GM12878 (cell line): ENCODE results near the gene OR5K1. TPM values are rescaled to one million over a fixed set of nuclear protein-coding genes. Genes with fewer than 3 reads are reported as not detected.

Experiments used
- ATAC-seq: fragments of 200-7000 bp; cut with Tn5 transposase; 3 replicates; pipeline ENCODE4 v1.9.1; 2020; ENCODE audit warnings: mild to moderate bottlenecking, moderate library complexity
- BruUV-seq: library from RNA; stranded (reverse); fragments of 400-500 nt; replicated peaks from 2 replicates; lab custom pipeline; 2021; lab: Mats Ljungman, UMichigan
- CTCF ChIA-PET: fragments of 300-600 bp; sonication (Branson Sonifier 250); formaldehyde crosslinking; extraction: SDS; loops from one replicate; lab custom pipeline; 2021; ENCODE audit warnings: inconsistent platforms; lab: Yijun Ruan, JAX
- POLR2A ChIA-PET: fragments of 350-600 bp; formaldehyde crosslinking; extraction: SDS; loops from one replicate; lab custom pipeline; 2021; ENCODE audit warnings: inconsistent platforms; lab: Charles Lee
- RAD21 ChIA-PET: fragments of 300-600 bp; sonication (Branson Sonifier 250); formaldehyde crosslinking; loops from one replicate; lab custom pipeline; 2023; ENCODE audit warnings: antibody characterized with exemption; ENCODE audit not compliant: unreplicated experiment; lab: Charles Lee
- SMC1A ChIA-PET: fragments of 300-600 bp; sonication (Branson Sonifier 250); formaldehyde crosslinking; loops from one replicate; lab custom pipeline; 2023; ENCODE audit not compliant: unreplicated experiment, uncharacterized antibody; lab: Charles Lee
- DNase-seq: peaks from one replicate; pipeline ENCODE4 v3.0.0-alpha.2; 2011; ENCODE audit warnings: low read depth, low spot score
- FAIRE-seq: peaks from 3 replicates; lab custom pipeline; 2011; peaks lifted over from hg19 to GRCh38; lab: Jason Lieb, UNC
- H2AFZ ChIP-seq: 2 replicates; pipeline ENCODE4 v1.6.0; 2011; ENCODE audit warnings: low read depth, low read length, control low read depth; ENCODE audit not compliant: control insufficient read depth
- H3K27ac ChIP-seq: 2 replicates; pipeline ENCODE4 v1.5.1; 2011; ENCODE audit warnings: control low read depth; ENCODE audit not compliant: control insufficient read depth, insufficient read depth
- H3K27me3 ChIP-seq, 2 experiments: replicated peaks in 1 of 2; 2 replicates each; pipeline versions ENCODE4 v1.6.0 to v1.6.1; 2011; ENCODE audit warnings: low read length in 1 of 2; ENCODE audit not compliant: control insufficient read depth in 2 of 2, insufficient read depth in 2 of 2
- H3K36me3 ChIP-seq, 2 experiments: 2 replicates each; pipeline ENCODE4 v1.5.1; 2011; ENCODE audit warnings: low read length in 1 of 2; ENCODE audit not compliant: control insufficient read depth in 2 of 2, insufficient read depth in 2 of 2
- H3K4me1 ChIP-seq: 2 replicates; pipeline ENCODE4 v1.6.1; 2011; ENCODE audit warnings: mild to moderate bottlenecking, low read length, moderate library complexity, mixed read lengths; ENCODE audit not compliant: control insufficient read depth, insufficient read depth
- H3K4me2 ChIP-seq: 2 replicates; pipeline ENCODE4 v1.6.0; 2011; ENCODE audit warnings: control low read depth; ENCODE audit not compliant: control insufficient read depth, insufficient read depth
- H3K4me3 ChIP-seq: fragments of 200-600 bp; sonication (generic); 2 replicates; pipeline ENCODE4 v1.5.1; 2016
- H3K79me2 ChIP-seq: 2 replicates; pipeline ENCODE4 v1.6.0; 2011; ENCODE audit warnings: low read length; ENCODE audit not compliant: control insufficient read depth, insufficient read depth
- H3K9ac ChIP-seq: 2 replicates; pipeline ENCODE4 v1.8.0; 2011; ENCODE audit warnings: low read length, control low read depth, mixed read lengths; ENCODE audit not compliant: control insufficient read depth, insufficient read depth
- H3K9me3 ChIP-seq: replicated peaks from 3 replicates; pipeline ENCODE4 v1.5.1; 2011; ENCODE audit warnings: mild to moderate bottlenecking, low read length; ENCODE audit not compliant: control insufficient read depth, insufficient read depth
- H4K20me1 ChIP-seq: 2 replicates; pipeline ENCODE4 v1.6.0; 2011; ENCODE audit not compliant: control insufficient read depth, insufficient read depth
- ATF7 ChIP-seq: fragments of 450-650 bp; IDR thresholded peaks from 2 replicates; pipeline ENCODE4 v1.6.1; 2016; ENCODE audit warnings: low read depth, mild to moderate bottlenecking
- BACH1 ChIP-seq: fragments of 450-650 bp; IDR thresholded peaks from 2 replicates; pipeline ENCODE4 v1.6.1; 2017; ENCODE audit warnings: mild to moderate bottlenecking, borderline replicate concordance
- BHLHE40 ChIP-seq, 2 experiments: fragments of 450-650 bp in 1 of 2; IDR thresholded peaks; 2 replicates each; pipeline ENCODE4 v1.6.1; 2011 to 2017; ENCODE audit warnings: low read depth in 2 of 2, borderline replicate concordance in 1 of 2, improper control_type of control experiment in 1 of 2, low read length in 1 of 2, mild to moderate bottlenecking in 1 of 2
- BRCA1 ChIP-seq: IDR thresholded peaks from 2 replicates; pipeline ENCODE4 v1.6.1; 2011; ENCODE audit warnings: low read depth, low read length, improper control_type of control experiment
- CBX3 ChIP-seq: fragments of 200-600 bp; sonication (generic); IDR thresholded peaks from 2 replicates; pipeline ENCODE4 v1.6.1; 2016; ENCODE audit warnings: low read depth, borderline replicate concordance
- CHD2 ChIP-seq: IDR thresholded peaks from 2 replicates; pipeline ENCODE4 v1.6.1; 2011; ENCODE audit warnings: low read depth, low read length, improper control_type of control experiment, borderline replicate concordance
- HDAC2 ChIP-seq: fragments of 200-600 bp; sonication (generic); IDR thresholded peaks from 2 replicates; pipeline ENCODE4 v1.6.1; 2017
- JUNB ChIP-seq: IDR thresholded peaks from 2 replicates; pipeline ENCODE4 v1.6.1; 2016; ENCODE audit warnings: antibody characterized with exemption, mild to moderate bottlenecking
- POU2F2 ChIP-seq: IDR thresholded peaks from 3 replicates; pipeline ENCODE4 v1.6.1; 2011; ENCODE audit warnings: low read depth, mild to moderate bottlenecking, low read length, borderline replicate concordance
- RCOR1 ChIP-seq: conservative IDR thresholded peaks from 2 replicates; pipeline ENCODE4 v1.6.1; 2012; ENCODE audit warnings: low read depth, low read length, improper control_type of control experiment
- YY1 ChIP-seq: IDR thresholded peaks from 2 replicates; pipeline ENCODE4 v1.6.1; 2011; ENCODE audit warnings: low read depth, mild to moderate bottlenecking, low read length
- ZNF622 ChIP-seq: fragments of 450-650 bp; IDR thresholded peaks from 2 replicates; pipeline ENCODE4 v1.6.1; 2017; ENCODE audit warnings: mild to moderate bottlenecking, inconsistent platforms
- ZSCAN29 ChIP-seq: fragments of 450-650 bp; IDR thresholded peaks from 2 replicates; pipeline ENCODE4 v1.6.1; 2017; ENCODE audit warnings: mild to moderate bottlenecking, moderate library complexity
- WGBS: methylation state at CpG from one replicate; pipeline ENCODE4 v1.1.6; 2016; ENCODE audit warnings: low lambda C conversion rate; ENCODE audit not compliant: insufficient replicate concordance, insufficient coverage; ENCODE audit errors: missing lambda C conversion rate; 5-methylcytosine and 5-hydroxymethylcytosine counted together
- in situ Hi-C: fragments of 300-500 bp; cut with MboI; formaldehyde crosslinking; loops from 9 replicates; pipeline ENCODE4 v1.14.3; 2018; ENCODE audit warnings: mixed read lengths
- intact Hi-C: fragments of 100-400 bp; cut with micrococcal nuclease; formaldehyde crosslinking; loops from one replicate; pipeline ENCODE4 v1.14.2; 2022; ENCODE audit not compliant: unreplicated experiment
- polyA plus RNA-seq, 11 experiments: library from polyadenylated mRNA; depleted of rRNA in 4 of 11; unstranded in 6 of 11; stranded (reverse) in 5 of 11; fragments of >200 nt; fragmentation: Nextera tagmentation in 4 of 11; fragmentation: Illumina TruSeq in 1 of 11; extraction: Ambion mirVana in 4 of 11; extraction: Trizol in 1 of 11; gene quantifications; 1 replicate in 1 of 11; 2 replicates in 10 of 11; pipeline versions ENCODE4 v1.2.1 to v1.2.3, GENCODE V29; 2011 to 2016; ENCODE audit warnings: inconsistent platforms in 2 of 11, missing spikeins in 2 of 11, low read depth in 1 of 11
- total RNA-seq, 4 experiments: library from RNA; depleted of rRNA in 3 of 4; stranded (reverse); fragments of >200 nt in 3 of 4; fragmentation: Illumina TruSeq in 1 of 4; extraction: Trizol in 1 of 4; gene quantifications; 2 replicates each; pipeline versions ENCODE4 v1.2.1 to v1.2.3, GENCODE V29; 2013 to 2021
- TF ChIP-seq, protein P1 (sequence below): IDR thresholded peaks from 2 replicates; pipeline ENCODE4 v1.6.1; 2011; ENCODE audit warnings: borderline replicate concordance, low read depth, mild to moderate bottlenecking, moderate library complexity, mixed read lengths, low read length; ENCODE audit not compliant: insufficient read depth; ENCODE audit errors: extremely low read length
- TF ChIP-seq, protein P2 (sequence below): IDR thresholded peaks from 2 replicates; pipeline ENCODE4 v1.6.1; 2012; ENCODE audit warnings: low read depth, low read length, improper control_type of control experiment
- TF ChIP-seq, protein P3 (sequence below): fragments of 450-650 bp; IDR thresholded peaks from 2 replicates; pipeline ENCODE4 v1.6.1; 2016; ENCODE audit warnings: mild to moderate bottlenecking
- TF ChIP-seq, protein P4 (sequence below): fragments of 150-350 bp; IDR thresholded peaks from 2 replicates; pipeline ENCODE4 v1.6.1; 2014; ENCODE audit warnings: mild to moderate bottlenecking, low read depth, low read length

Gene OR5K1
- total and polyA plus RNA-seq, 10 of the 15 experiments (the other 5 are each of a cell fraction or from before 2014, with no cell fraction given), result 0.50 TPM; not detected in 9

DNA sequence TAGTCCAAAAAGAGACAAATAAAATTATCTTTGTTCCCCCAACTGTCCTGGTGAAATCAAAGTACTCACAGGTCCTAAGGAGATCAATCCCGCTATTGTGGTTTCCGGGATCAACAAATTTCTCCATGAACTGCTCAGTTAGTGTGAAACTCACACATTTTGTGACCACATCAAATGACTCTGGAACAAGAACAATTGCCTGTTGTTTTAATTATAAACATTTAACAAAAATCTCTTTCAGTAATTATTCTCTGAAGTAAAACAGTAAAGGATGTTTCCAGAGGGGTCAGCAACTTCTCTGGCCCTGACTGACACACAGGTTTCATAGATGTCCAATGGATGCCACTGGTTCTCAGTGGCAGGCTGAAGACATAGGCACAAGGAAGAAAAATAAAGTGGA is 55.8 kb downstream of the OR5K1 start:
- peak overlapping the region; percentile 46 for H3K4me2 ChIP-seq
- H3K27ac ChIP-seq, result no peak overlapping the region
- H3K4me1 ChIP-seq, result peaks cover 3% of the 10 kb centered on the region; the same call in 1 of the 2 replicates
- SMC1A ChIA-PET, result interaction anchor here (1.4 kb wide), 1 partner anchor 11 kb away, joined by 5 read pairs; no protein-coding TSS in a partner anchor
- no peak for ATAC-seq
- in situ Hi-C loops, result loop anchor here (10.0 kb wide), 1 partner anchor 484 kb away; the partner anchor contains the start of gene GABRR3
- no peak overlapping the region for H2AFZ ChIP-seq
- TF ChIP-seq CBX3 (no peak), ATF7 (no peak), RCOR1 (no peak), POU2F2 (no peak), BACH1 (no peak), ZNF622 (no peak), BHLHE40 (IDR thresholded peaks at IDR 0.05; ENCODE audit: borderline replicate concordance in 1 of 2, low read depth in 2 of 2, low read length in 1 of 2) (no peak), JUNB (no peak), CHD2 (no peak), HDAC2 (no peak), YY1 (no peak), BRCA1 (no peak), ZSCAN29 (no peak)
- TF ChIP-seq, protein P1, sequence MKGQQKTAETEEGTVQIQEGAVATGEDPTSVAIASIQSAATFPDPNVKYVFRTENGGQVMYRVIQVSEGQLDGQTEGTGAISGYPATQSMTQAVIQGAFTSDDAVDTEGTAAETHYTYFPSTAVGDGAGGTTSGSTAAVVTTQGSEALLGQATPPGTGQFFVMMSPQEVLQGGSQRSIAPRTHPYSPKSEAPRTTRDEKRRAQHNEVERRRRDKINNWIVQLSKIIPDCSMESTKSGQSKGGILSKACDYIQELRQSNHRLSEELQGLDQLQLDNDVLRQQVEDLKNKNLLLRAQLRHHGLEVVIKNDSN, result no peak
- TF ChIP-seq, protein P2, sequence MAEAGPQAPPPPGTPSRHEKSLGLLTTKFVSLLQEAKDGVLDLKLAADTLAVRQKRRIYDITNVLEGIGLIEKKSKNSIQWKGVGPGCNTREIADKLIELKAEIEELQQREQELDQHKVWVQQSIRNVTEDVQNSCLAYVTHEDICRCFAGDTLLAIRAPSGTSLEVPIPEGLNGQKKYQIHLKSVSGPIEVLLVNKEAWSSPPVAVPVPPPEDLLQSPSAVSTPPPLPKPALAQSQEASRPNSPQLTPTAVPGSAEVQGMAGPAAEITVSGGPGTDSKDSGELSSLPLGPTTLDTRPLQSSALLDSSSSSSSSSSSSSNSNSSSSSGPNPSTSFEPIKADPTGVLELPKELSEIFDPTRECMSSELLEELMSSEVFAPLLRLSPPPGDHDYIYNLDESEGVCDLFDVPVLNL, result no peak
- TF ChIP-seq, protein P3, sequence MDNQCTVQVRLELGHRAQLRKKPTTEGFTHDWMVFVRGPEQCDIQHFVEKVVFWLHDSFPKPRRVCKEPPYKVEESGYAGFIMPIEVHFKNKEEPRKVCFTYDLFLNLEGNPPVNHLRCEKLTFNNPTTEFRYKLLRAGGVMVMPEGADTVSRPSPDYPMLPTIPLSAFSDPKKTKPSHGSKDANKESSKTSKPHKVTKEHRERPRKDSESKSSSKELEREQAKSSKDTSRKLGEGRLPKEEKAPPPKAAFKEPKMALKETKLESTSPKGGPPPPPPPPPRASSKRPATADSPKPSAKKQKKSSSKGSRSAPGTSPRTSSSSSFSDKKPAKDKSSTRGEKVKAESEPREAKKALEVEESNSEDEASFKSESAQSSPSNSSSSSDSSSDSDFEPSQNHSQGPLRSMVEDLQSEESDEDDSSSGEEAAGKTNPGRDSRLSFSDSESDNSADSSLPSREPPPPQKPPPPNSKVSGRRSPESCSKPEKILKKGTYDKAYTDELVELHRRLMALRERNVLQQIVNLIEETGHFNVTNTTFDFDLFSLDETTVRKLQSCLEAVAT, result no peak
- TF ChIP-seq, protein P4, sequence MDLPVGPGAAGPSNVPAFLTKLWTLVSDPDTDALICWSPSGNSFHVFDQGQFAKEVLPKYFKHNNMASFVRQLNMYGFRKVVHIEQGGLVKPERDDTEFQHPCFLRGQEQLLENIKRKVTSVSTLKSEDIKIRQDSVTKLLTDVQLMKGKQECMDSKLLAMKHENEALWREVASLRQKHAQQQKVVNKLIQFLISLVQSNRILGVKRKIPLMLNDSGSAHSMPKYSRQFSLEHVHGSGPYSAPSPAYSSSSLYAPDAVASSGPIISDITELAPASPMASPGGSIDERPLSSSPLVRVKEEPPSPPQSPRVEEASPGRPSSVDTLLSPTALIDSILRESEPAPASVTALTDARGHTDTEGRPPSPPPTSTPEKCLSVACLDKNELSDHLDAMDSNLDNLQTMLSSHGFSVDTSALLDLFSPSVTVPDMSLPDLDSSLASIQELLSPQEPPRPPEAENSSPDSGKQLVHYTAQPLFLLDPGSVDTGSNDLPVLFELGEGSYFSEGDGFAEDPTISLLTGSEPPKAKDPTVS, result no peak
- TF ChIP-seq, all 136 proteins: peak for 0
- peak overlapping the region; percentile 31; the same call in 1 of the 2 replicates for H3K4me3 ChIP-seq
- H3K27me3 ChIP-seq, result no peaks in the 10 kb centered on the region
- BruUV-seq, result no TSS peak
- ChIA-PET POLR2A (no interaction called here), RAD21 (no interaction called here), CTCF (interaction anchor here (0.7 kb wide), 1 partner anchor 180 kb away, joined by 3 read pairs; no protein-coding TSS in a partner anchor)
- WGBS, result 91% methylated on average over 2 of the region's 2 CpGs
- no peaks in the 10 kb centered on the region for H4K20me1 ChIP-seq
- FAIRE-seq (no peak), DNase-seq (no peak)
- peaks cover 72% of the 10 kb centered on the region for H3K79me2 ChIP-seq
- no peak overlapping the region for H3K9ac ChIP-seq
- peaks cover 0 to 28% of the 10 kb centered on the region in 2 experiments; a peak in 3 of 4 replicates for H3K36me3 ChIP-seq
- intact Hi-C loops, result no loop called here
- no peaks in the 10 kb centered on the region for H3K9me3 ChIP-seq
